GM19025 (cell line): Measurements from ENCODE around the gene FUT3.
"Not testable (repeated sequence)": the region's sequence is repeated elsewhere in the genome, so short reads cannot be mapped to it uniquely, and the experiment has no call there.

Experiments used
- ATAC-seq: cut with Tn5 transposase; IDR thresholded peaks from one replicate; pipeline ENCODE4 v1.9.1; 2021; ENCODE audit warnings: mild to moderate bottlenecking, low read depth, moderate library complexity; ENCODE audit not compliant: unreplicated experiment

Gene FUT3

GRCh38 chr19:5854121-5854520 is 2.9 kb upstream of the FUT3 start:
- ATAC-seq = not testable (repeated sequence)

GRCh38 chr19:5850743-5851293 is 431 bp downstream of the FUT3 start:
- ATAC-seq = no peak

GRCh38 chr19:5850189-5850588 is 1.1 kb downstream of the FUT3 start:
- ATAC-seq = no peak

- ATAC-seq = not testable (repeated sequence)
Observed at GRCh38 chr19:5848621-5849020, 2.6 kb downstream of the FUT3 start.

GRCh38 chr19:5847846-5848245 is 3.4 kb downstream of the FUT3 start:
- ATAC-seq = not testable (repeated sequence)

- ATAC-seq = no peak
Observed at GRCh38 chr19:5844456-5845433, 6.5 kb downstream of the FUT3 start.

GRCh38 chr19:5843295-5843927 is 7.8 kb downstream of the FUT3 start:
- no peak for ATAC-seq

- ATAC-seq = not testable (repeated sequence)
Observed at GRCh38 chr19:5841735-5842111, 9.5 kb downstream of the FUT3 start.

GRCh38 chr19:5839065-5840017 is 11.9 kb downstream of the FUT3 start, which contains the start of gene FUT6:
Gene FUT6 (minus strand): TSS chr19:5839702. CDS start chr19:5832567, 7,135 bp downstream.
- ATAC-seq = no peak

GRCh38 chr19:5838353-5839064 is 12.7 kb downstream of the FUT3 start:
- ATAC-seq = no peak

GRCh38 chr19:5837761-5838352 is 13.4 kb downstream of the FUT3 start:
- ATAC-seq = no peak

GRCh38 chr19:5832527-5833216 is 18.6 kb downstream of the FUT3 start:
- ATAC-seq = no peak

GRCh38 chr19:5832061-5832460 is 19.2 kb downstream of the FUT3 start:
- no peak for ATAC-seq

- ATAC-seq = no peak
Observed at GRCh38 chr19:5831159-5831558, 20.1 kb downstream of the FUT3 start.

- ATAC-seq = no peak
Observed at GRCh38 chr19:5829567-5830310, 21.5 kb downstream of the FUT3 start.

- ATAC-seq = no peak
Observed at GRCh38 chr19:5828661-5829566, 22.3 kb downstream of the FUT3 start.
